GM21526 (cell line): ENCODE results near the gene FAM89B.
"Not testable (repeated sequence)": the region's sequence is repeated elsewhere in the genome, so short reads cannot be mapped to it uniquely, and the experiment has no call there.

Experiments
- ATAC-seq: cut with Tn5 transposase; IDR thresholded peaks from one replicate; pipeline ENCODE4 v1.9.1; 2021; ENCODE audit warnings: moderate library complexity; ENCODE audit not compliant: unreplicated experiment, low FRiP score

FAM89B gene

DNA sequence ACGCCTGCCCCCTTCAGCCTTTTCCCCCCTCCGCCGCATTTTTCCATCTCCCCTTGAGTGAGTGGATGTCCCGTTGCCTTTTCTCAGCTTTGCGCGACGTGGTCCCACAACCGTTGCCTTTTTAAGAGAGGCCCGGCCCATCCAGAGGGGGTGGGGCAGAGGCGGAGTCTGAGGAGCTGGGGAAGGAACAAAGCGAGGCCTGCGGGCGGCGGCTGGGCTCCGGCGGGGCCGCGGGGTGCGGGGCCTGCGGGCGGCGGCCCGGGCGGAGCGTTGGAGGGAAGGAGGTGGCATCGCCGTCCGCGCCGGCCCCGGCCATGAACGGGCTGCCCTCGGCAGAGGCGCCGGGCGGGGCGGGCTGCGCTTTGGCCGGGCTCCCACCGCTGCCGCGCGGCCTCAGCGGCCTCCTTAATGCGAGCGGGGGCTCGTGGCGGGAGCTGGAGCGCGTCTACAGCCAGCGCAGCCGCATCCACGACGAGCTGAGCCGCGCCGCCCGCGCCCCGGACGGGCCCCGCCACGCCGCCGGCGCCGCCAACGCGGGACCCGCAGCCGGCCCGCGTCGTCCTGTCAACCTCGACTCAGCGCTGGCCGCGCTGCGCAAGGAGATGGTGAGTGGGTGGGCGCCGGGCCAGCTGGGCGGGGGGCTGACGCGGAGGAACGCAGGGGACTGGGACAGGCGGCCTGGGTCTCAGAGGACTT lies at the start of gene FAM89B:
Gene FAM89B, plus strand, starts transcription at position 183 of the 696 bp plus-strand sequence. Its CDS starts 132 bp downstream, at position 315.
- no peak for ATAC-seq

DNA sequence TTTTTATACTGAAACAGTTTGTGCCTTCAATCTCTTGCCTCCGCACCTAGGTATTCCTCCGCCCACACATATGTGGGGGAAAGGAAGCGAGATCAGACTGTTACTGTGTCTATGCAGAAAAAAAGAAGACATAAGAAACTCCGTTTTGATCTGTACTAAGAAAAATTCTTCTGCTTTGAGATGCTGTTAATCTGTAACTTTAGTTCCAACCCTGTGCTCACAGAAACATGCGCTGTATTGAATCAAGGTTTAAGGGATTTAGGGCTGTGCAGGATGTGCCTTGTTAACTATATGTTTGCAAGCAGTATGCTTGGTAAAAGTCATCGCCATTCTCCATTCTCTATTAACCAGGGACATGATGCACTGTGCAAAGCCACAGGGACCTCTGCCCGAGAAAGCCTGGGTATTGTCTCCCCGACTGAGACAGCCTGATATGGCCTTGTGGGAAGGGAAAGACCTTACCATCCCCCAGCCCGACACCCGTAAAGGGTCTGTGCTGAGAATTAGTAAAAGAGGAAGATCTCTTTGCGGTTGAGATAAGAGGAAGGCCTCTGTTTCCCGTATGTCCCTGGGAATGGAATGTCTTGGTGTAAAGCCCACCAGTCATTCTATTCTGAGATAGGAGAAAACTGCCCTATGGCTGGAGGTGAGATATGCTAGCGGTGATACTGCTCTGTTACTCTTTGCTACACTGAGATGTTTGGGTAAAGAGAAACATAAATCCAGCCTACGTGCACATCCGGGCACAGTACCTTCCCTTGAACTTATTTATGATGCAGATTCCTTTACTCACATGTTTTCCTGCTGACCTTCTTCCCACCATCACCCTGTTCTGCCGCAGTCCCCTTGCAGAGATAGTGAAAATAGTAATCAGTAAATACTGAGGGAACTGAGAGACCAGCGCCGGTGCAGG lies 49.4 kb upstream of the FAM89B start:
- not testable (repeated sequence) for ATAC-seq

DNA sequence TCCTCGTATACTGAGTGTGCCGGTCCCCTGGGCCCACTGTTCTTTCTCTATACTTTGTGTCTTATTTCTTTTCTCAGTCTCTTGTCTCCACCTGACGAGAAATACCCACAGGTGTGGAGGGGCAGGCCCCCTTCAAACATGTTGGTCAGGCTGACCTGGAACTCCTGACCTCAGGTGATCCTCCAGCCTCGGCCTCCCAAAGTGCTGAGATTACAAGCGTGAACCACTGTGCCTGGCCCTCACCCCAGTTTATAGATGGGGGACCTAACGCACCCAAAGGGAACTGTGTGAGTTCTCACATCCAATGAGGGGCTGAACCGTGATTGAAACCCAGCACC lies 48.7 kb upstream of the FAM89B start:
- ATAC-seq: not testable (repeated sequence)

DNA sequence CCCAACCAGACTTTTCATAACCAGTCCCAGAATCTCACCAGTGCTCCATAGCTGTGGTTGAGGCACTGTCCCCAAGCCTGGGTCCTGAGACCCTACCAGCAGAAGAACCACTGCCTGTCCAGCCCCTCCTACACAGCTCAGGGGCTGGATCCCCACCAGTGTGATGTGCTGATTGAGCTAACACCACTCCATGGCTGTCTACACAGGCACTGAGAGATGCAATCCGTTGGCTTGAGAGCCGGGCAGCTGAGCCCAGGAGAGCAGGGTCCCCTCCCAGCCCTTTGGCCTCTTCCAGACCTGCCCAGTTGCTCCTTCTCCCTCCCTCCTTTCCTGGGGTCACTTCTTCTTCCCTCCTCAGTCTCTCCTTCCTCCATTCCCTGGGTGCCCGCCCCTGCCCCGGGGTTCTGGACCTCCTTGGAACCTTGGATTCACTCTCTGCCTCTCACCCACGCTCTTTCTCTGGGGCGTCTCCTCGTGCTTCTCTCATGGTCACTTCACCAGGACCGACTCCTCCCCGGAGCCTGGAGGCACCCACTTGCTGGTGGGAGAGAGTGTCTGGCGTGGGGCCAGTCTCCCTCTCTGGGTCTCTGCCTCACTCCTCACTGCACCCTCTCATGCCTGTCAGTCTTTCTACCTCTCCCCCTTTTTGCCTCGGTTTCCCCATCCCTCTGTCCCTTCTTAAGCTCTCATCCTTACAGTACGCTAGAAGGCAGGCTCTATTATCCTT lies 48.2 kb upstream of the FAM89B start:
- ATAC-seq: no peak

DNA sequence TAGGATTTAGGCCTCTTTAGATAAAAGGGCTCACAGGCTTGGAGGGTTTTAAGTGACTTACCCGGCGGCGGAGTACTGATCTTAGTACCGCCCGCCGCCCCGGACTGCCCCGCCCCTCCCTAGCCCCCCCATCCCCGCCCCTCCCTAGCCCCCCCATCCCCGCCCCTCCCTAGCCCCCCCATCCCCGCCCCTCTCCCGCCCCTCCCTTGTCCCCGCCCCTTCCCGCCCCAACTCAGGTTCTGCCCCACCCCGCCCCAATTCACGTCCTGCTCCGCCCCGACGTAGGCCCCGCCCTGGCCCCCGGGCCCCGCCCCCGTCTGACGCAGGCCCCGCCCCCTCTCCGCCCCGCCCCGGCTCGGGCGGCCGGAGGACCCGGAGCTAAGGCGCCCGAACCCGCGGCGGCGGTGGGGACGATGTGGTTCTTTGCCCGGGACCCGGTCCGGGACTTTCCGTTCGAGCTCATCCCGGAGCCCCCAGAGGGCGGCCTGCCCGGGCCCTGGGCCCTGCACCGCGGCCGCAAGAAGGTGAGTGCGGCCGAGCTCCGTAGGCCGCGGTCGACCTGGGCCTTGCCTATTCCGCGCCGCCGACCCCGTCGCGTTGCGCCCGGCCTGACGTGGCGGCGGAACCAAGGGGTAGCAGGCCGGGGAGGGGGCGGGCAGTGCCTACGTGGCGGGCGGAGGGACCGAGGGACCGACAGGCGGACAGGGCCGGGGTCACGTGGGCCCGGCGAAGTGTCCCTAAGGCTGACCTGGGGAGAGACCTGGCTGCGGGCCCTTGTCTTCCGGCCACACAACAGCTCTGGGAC lies 47.4 kb upstream of the FAM89B start, which contains the start of gene SCYL1:
Gene SCYL1, plus strand, starts transcription at position 343 of the 805 bp plus-strand sequence. Its CDS starts 71 bp downstream, at position 414.
- no peak for ATAC-seq

DNA sequence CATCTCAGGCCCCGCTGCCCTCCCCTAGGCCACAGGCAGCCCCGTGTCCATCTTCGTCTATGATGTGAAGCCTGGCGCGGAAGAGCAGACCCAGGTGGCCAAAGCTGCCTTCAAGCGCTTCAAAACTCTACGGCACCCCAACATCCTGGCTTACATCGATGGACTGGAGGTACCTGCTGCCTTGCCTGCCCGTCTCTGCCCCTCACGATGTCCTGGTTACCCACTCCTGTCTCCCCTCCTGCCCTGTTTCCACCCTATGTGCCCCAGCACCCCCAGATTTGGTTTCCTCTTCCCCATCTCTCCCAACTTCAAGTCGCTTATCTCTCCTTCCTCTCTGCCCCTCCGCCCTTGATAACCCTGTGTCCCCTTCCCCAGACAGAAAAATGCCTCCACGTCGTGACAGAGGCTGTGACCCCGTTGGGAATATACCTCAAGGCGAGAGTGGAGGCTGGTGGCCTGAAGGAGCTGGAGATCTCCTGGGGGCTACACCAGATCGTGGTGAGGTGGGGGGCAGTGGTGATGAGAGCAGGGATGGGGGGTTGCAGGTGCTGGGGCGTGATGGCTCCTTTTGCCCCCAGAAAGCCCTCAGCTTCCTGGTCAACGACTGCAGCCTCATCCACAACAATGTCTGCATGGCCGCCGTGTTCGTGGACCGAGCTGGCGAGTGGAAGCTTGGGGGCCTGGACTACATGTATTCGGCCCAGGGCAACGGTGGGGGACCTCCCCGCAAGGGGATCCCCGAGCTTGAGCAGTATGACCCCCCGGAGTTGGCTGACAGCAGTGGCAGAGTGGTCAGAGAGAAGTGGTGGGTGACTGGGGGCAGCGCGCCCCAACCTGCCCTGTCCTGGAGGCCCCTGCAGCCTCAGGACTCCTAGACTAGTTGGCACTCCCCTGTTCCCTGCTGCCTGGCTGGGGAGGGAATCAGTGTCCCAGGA lies 46.5 kb upstream of the FAM89B start:
- no peak for ATAC-seq

DNA sequence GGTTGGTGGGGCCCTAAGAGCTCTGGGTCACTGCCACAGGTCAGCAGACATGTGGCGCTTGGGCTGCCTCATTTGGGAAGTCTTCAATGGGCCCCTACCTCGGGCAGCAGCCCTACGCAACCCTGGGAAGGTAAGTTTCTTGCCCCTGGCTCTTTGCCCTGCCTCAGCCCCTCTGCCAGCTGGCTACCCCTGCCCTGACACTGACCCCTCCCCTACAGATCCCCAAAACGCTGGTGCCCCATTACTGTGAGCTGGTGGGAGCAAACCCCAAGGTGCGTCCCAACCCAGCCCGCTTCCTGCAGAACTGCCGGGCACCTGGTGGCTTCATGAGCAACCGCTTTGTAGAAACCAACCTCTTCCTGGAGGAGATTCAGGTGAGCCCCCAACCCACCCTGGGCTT lies 45.6 kb upstream of the FAM89B start:
- no peak for ATAC-seq

DNA sequence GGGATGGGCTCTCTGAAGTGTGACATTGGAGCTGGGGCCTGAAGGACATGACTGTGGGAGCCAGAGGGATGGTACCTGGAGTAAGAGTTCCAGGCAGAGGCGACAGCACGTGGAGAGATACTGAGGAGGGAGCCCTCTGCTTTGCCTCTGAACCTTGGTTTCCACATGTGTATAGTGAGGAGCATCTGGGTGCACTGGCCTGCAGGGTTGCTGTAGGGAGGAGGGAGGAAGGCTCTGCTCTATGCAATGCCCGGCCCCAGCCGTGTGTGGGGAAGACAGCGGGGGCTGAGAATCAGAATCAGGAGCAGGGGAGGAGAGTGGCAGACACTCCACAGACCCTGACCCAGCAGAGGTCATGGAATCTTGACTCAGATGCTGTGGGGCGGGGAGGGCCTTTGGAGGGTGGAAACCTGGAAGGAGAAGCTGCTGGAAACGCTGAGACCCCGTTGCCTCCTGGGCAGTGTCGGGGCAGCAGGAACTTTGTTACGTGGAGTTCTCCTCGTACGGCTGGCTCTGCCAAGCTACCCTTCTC lies 43.5 kb upstream of the FAM89B start:
- ATAC-seq: no peak

DNA sequence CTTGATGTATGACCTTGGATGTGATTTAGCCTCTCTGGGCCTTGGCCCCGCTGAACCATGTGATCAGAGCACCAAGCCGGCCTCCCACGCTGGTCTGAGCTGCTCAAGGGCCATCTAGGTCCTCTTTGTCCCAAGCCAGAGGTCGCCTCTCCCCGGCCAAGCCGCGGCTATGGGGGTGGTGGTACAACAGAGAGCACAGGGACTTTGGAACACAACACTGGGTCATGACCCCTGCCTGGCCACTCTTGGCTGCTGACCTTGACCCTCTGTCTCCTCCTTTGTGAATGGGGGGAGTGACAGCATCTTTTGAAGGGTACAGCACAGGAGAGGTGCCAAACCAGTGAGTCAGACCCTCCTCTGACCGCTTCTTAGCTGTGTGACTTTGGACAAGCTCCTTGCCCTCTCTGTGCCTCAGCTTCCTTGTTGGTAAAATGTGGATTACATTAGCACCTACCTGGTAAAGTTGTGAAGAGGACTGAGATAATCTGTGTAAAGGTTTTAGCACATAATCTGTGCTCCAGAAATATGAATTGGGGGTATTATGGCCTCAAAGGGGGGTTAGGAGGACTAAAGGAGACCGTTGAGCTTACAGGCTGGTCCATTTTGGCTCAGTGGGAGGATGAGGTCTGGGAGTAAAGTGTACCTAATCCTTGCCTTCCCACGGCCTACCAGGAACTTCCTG lies 42.7 kb upstream of the FAM89B start:
- ATAC-seq: no peak

DNA sequence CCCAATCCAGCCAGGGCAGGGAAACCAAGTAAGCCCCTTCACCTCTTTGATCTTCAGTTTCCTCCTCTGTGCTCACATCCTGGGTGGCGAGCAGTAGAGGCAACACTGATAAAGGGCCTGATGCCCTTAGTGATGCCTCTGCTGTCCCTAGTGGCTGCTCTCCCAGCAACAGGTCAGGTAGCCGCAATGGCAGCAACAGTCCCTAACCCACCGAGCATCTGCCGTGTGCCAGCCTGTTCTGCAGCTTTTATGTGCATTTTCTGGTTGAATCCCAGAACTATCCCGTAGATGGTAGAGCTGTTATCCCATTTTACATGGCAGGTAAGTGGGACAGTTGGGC lies 42.2 kb upstream of the FAM89B start:
- ATAC-seq: no peak

DNA sequence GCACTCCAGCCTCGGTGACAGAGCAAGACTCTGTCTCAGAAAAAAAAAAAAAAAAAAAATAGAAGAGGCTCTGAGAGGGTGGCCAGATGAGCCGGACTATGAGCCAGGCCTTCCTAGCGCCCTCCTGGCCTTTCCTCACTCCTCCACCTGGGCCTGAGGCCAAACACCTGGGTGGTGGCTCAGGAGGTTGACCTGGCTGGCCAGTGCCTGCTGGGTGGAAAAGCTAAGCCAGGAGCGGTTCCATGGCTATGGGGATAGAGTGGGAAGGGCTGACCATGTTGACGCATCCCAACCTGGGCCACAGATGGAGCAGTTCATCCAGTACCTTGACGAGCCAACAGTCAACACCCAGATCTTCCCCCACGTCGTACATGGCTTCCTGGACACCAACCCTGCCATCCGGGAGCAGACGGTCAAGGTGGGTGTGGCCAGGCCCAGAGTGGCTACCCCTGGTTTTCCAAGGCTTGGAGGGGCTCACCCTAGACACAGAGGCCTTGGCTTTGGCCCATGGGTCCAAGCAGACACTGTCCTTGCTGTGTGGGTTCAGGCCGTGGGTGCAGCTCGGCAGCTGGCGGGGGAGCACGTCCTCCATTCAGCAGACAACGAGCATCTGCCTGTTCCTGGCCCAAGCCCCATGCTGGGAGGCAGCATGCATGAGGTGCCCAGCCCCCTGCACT lies 39.8 kb upstream of the FAM89B start:
- ATAC-seq: no peak

DNA sequence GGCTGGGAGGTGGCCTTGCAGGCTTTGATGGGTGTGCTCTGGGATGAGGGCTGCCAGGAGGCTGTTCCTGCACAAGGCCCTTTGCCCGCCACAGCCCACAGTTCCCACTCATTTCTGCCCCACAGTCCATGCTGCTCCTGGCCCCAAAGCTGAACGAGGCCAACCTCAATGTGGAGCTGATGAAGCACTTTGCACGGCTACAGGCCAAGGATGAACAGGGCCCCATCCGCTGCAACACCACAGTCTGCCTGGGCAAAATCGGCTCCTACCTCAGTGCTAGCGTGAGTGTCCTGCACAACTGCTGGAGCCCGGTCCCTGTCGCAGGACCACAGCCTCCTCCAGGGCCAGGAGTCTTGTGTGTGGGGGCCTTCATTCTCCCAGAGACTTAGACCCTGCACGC lies 37.2 kb upstream of the FAM89B start:
- no peak for ATAC-seq

DNA sequence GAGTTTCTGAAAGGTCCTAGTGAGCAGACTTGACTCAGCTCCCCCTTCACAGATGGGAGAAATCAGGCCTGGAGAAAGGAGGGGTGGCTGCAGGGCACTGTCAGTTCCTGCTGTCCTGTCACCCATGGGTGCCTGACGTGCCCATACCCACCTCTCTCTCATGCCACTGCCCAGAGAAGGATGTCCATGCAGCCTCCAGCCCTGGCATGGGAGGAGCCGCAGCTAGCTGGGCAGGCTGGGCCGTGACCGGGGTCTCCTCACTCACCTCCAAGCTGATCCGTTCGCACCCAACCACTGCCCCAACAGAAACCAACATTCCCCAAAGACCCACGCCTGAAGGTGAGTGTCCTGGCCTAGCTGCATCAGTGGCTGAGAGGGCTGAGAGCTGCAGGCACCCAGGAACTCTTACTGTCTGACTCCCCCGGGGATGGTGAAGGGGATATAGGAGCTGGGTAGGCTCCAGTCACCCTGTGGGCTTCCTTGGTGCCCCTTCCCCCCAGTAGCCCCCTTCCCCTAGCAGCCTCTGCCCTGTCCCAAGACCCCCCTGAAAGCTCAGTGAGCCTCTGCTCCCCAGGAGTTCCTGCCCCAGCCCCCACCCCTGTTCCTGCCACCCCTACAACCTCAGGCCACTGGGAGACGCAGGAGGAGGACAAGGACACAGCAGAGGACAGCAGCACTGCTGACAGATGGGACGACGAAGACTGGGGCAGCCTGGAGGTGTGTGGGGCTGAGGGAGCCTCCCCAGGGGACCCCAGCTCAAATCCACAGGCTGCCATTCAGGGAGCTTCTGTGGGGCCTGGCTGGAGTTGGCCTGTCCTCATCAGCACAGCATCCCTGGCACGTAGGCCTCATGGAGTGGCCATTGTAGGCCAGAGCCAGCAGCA lies 35.7 kb upstream of the FAM89B start:
- no peak for ATAC-seq

DNA sequence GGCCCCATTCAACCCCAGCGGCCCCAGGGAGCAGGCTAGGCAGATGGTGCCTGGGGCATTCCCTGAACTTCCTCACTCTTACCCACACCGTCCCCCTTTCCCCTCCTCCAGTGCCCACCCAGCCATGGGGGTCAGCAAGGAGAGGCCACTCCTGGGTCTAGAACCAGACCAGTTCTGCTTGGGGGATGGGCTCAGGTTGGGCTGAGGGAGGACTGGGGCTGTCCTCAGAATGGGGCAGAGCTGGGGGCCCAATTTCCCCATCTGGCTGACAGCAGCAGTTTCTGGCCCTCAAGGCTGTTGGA lies 35.1 kb upstream of the FAM89B start:
- ATAC-seq: no peak

DNA sequence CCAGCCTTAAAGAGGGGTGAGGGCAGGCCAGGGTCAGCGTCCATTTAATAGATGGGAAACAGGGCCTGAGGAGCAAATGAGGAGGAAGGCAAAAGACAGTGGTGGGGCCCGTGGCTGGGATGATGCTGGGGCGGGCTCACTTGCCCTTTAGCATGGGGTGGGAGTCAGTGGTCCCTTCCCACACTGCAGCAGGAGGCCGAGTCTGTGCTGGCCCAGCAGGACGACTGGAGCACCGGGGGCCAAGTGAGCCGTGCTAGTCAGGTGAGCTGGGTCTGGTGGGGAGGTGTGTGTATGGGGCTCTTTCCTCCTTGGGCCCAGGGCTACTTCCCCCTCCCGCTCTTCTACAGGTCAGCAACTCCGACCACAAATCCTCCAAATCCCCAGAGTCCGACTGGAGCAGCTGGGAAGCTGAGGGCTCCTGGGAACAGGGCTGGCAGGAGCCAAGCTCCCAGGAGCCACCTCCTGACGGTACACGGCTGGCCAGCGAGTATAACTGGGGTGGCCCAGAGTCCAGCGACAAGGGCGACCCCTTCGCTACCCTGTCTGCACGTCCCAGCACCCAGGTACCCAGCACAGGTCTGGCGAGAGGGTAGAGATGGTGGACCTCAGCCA lies 34.6 kb upstream of the FAM89B start:
- no peak for ATAC-seq

DNA sequence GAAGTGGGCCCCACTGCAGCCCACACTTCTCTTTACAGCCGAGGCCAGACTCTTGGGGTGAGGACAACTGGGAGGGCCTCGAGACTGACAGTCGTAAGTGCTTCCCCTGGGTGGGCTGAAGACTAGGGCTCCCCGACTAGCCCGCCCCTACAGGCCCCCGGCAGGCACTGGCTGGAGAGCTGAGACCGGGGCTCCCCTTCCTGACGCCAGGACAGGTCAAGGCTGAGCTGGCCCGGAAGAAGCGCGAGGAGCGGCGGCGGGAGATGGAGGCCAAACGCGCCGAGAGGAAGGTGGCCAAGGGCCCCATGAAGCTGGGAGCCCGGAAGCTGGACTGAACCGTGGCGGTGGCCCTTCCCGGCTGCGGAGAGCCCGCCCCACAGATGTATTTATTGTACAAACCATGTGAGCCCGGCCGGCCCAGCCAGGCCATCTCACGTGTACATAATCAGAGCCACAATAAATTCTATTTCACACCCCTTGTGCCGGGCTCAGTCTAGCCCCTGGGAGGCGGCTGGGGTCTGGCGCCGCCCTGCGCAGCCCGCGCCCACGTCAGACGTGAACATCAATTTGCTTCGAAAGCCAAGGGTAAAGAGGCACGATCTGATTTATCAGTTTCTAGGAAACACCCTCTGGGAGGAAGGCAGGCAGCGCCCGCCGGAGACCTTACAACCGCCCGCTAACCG lies 34.0 kb upstream of the FAM89B start:
- ATAC-seq: no peak
